HepG2 (cell line): ENCODE data around the gene TUBB3. TPM values are rescaled to one million over a fixed set of nuclear protein-coding genes. Genes with fewer than 3 reads are reported as not detected.

ENCODE experiments used
- ATF1 ChIP-seq: IDR thresholded peaks from 2 replicates; pipeline ENCODE4 v1.6.1; 2016; ENCODE audit warnings: mild to moderate bottlenecking, control low read depth
- ETV5 ChIP-seq: IDR thresholded peaks from 2 replicates; pipeline ENCODE4 v1.6.1; 2018; ENCODE audit warnings: missing biosample characterization, missing genetic modification reagents, inconsistent platforms, borderline replicate concordance
- GTF2F1 ChIP-seq: fragments of 150-350 bp; IDR thresholded peaks from 2 replicates; pipeline ENCODE4 v1.6.1; 2014; ENCODE audit warnings: low read length
- KLF15 ChIP-seq: sonication (generic); formaldehyde crosslinking; IDR thresholded peaks from 2 replicates; pipeline ENCODE4 v1.8.1; 2023; ENCODE audit warnings: borderline replicate concordance, mild to moderate bottlenecking, inconsistent platforms, missing genetic modification reagents, mixed read lengths
- NFATC3 ChIP-seq: sonication (generic); formaldehyde crosslinking; IDR thresholded peaks from 2 replicates; pipeline ENCODE4 v1.5.1; 2020; ENCODE audit warnings: mild to moderate bottlenecking, missing genetic modification reagents
- TBL1XR1 ChIP-seq: fragments of 150-350 bp; IDR thresholded peaks from 2 replicates; pipeline ENCODE4 v1.6.1; 2014; ENCODE audit warnings: borderline replicate concordance, low read length; ENCODE audit not compliant: partially characterized antibody
- THAP7 ChIP-seq: sonication (generic); formaldehyde crosslinking; IDR thresholded peaks from 2 replicates; pipeline ENCODE4 v1.8.1; 2023; ENCODE audit warnings: mild to moderate bottlenecking, missing genetic modification reagents
- UBTF ChIP-seq: sonication (generic); formaldehyde crosslinking; IDR thresholded peaks from 2 replicates; pipeline ENCODE4 v1.4.0; 2020; ENCODE audit warnings: mild to moderate bottlenecking, missing genetic modification reagents
- ZBTB20 ChIP-seq: sonication (generic); formaldehyde crosslinking; IDR thresholded peaks from 2 replicates; pipeline ENCODE4 v1.8.1; 2023; ENCODE audit warnings: missing genetic modification reagents, low read depth, mild to moderate bottlenecking, borderline replicate concordance
- ZMYM4 ChIP-seq: sonication (generic); formaldehyde crosslinking; IDR thresholded peaks from 2 replicates; pipeline ENCODE4 v1.8.1; 2023; ENCODE audit warnings: mild to moderate bottlenecking, missing genetic modification reagents
- ZNF563 ChIP-seq: sonication (generic); formaldehyde crosslinking; IDR thresholded peaks from 2 replicates; pipeline ENCODE4 v1.8.0; 2022; ENCODE audit warnings: mild to moderate bottlenecking, moderate library complexity, missing genetic modification reagents
- ZNF781 ChIP-seq: sonication (generic); formaldehyde crosslinking; IDR thresholded peaks from 2 replicates; pipeline ENCODE4 v1.5.1; 2020; ENCODE audit warnings: borderline replicate concordance, mild to moderate bottlenecking, missing genetic modification reagents; ENCODE audit errors: not compliant biosample characterization
- polyA plus RNA-seq, 8 experiments: library from polyadenylated mRNA; depleted of rRNA in 3 of 8; stranded (reverse) in 7 of 8; unstranded in 1 of 8; fragments of >200 nt; fragmentation: Illumina TruSeq in 4 of 8; extraction: Trizol in 4 of 8; gene quantifications; 2 replicates each; pipeline versions ENCODE4 v1.2.1 to v1.2.3, GENCODE V29; 2011 to 2016; ENCODE audit warnings: low read depth in 4 of 8, missing spikeins in 1 of 8, mixed read lengths in 1 of 8; ENCODE audit not compliant: insufficient read depth in 1 of 8
- total RNA-seq, 5 experiments: library from RNA; depleted of rRNA; stranded (reverse); fragments of >200 nt; fragmentation: Illumina TruSeq; extraction: Trizol; gene quantifications; 2 replicates each; pipeline ENCODE4 v1.2.3, GENCODE V29; 2016; ENCODE audit warnings: low read depth in 1 of 5
- TF ChIP-seq, protein P1 (sequence below): sonication (generic); formaldehyde crosslinking; IDR thresholded peaks from 2 replicates; pipeline ENCODE4 v1.4.0; 2020; ENCODE audit warnings: mild to moderate bottlenecking, low read depth, missing genetic modification reagents
- TF ChIP-seq, protein P2 (sequence below): sonication (generic); formaldehyde crosslinking; IDR thresholded peaks from 2 replicates; pipeline ENCODE4 v1.4.0; 2020; ENCODE audit warnings: mild to moderate bottlenecking, missing genetic modification reagents, borderline replicate concordance
- TF ChIP-seq, protein P3 (sequence below): sonication (generic); formaldehyde crosslinking; IDR thresholded peaks from 2 replicates; pipeline ENCODE4 v1.4.0; 2020; ENCODE audit warnings: missing genetic modification reagents

Gene TUBB3
- total and polyA plus RNA-seq, 2 of the 13 experiments (the other 11 are each of a cell fraction or from before 2014, with no cell fraction given): 110 to 185 TPM

GRCh38 chr16:89915303-89916232, 7.6 kb upstream of the TUBB3 start (continued):
- TF ChIP-seq UBTF (peak; percentile 91), ZNF781 (CRISPR knock-in tag) (peak; percentile 53), KLF15 (CRISPR knock-in tag) (peak; percentile 91; the same call in 1 of the 2 replicates), ATF1 (no peak), ZNF563 (CRISPR knock-in tag) (peak; percentile 48; the same call in 1 of the 2 replicates), ZMYM4 (CRISPR knock-in tag) (peak; percentile 65), GTF2F1 (no peak), THAP7 (CRISPR knock-in tag) (peak; percentile 68; the same call in 1 of the 2 replicates), ZBTB20 (CRISPR knock-in tag) (no peak), ETV5 (CRISPR knock-in tag) (peak; percentile 75; the same call in 1 of the 2 replicates), NFATC3 (CRISPR knock-in tag) (no peak), TBL1XR1 (no peak)
- TF ChIP-seq, protein P1, sequence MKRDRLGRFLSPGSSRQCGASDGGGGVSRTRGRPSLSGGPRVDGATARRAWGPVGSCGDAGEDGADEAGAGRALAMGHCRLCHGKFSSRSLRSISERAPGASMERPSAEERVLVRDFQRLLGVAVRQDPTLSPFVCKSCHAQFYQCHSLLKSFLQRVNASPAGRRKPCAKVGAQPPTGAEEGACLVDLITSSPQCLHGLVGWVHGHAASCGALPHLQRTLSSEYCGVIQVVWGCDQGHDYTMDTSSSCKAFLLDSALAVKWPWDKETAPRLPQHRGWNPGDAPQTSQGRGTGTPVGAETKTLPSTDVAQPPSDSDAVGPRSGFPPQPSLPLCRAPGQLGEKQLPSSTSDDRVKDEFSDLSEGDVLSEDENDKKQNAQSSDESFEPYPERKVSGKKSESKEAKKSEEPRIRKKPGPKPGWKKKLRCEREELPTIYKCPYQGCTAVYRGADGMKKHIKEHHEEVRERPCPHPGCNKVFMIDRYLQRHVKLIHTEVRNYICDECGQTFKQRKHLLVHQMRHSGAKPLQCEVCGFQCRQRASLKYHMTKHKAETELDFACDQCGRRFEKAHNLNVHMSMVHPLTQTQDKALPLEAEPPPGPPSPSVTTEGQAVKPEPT (CRISPR knock-in tag): 0 out of 2 replicates have a peak, but pooled peaks have one; percentile 26
- TF ChIP-seq, protein P2, sequence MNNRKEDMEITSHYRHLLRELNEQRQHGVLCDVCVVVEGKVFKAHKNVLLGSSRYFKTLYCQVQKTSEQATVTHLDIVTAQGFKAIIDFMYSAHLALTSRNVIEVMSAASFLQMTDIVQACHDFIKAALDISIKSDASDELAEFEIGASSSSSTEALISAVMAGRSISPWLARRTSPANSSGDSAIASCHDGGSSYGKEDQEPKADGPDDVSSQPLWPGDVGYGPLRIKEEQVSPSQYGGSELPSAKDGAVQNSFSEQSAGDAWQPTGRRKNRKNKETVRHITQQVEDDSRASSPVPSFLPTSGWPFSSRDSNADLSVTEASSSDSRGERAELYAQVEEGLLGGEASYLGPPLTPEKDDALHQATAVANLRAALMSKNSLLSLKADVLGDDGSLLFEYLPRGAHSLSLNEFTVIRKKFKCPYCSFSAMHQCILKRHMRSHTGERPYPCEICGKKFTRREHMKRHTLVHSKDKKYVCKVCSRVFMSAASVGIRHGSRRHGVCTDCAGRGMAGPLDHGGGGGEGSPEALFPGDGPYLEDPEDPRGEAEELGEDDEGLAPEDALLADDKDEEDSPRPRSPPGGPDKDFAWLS: peak; percentile 23; the same call in 1 of the 2 replicates
- TF ChIP-seq, protein P3, sequence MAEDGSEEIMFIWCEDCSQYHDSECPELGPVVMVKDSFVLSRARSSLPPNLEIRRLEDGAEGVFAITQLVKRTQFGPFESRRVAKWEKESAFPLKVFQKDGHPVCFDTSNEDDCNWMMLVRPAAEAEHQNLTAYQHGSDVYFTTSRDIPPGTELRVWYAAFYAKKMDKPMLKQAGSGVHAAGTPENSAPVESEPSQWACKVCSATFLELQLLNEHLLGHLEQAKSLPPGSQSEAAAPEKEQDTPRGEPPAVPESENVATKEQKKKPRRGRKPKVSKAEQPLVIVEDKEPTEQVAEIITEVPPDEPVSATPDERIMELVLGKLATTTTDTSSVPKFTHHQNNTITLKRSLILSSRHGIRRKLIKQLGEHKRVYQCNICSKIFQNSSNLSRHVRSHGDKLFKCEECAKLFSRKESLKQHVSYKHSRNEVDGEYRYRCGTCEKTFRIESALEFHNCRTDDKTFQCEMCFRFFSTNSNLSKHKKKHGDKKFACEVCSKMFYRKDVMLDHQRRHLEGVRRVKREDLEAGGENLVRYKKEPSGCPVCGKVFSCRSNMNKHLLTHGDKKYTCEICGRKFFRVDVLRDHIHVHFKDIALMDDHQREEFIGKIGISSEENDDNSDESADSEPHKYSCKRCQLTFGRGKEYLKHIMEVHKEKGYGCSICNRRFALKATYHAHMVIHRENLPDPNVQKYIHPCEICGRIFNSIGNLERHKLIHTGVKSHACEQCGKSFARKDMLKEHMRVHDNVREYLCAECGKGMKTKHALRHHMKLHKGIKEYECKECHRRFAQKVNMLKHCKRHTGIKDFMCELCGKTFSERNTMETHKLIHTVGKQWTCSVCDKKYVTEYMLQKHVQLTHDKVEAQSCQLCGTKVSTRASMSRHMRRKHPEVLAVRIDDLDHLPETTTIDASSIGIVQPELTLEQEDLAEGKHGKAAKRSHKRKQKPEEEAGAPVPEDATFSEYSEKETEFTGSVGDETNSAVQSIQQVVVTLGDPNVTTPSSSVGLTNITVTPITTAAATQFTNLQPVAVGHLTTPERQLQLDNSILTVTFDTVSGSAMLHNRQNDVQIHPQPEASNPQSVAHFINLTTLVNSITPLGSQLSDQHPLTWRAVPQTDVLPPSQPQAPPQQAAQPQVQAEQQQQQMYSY (CRISPR knock-in tag): peak; percentile 61; the same call in 1 of the 2 replicates
